ENCODE measurements around the gene NDUFS6. TPM values are rescaled to one million over a fixed set of nuclear protein-coding genes. Genes with fewer than 3 reads are reported as not detected.

Gene NDUFS6
- polyA plus RNA-seq, 2 of the 4 experiments (the other 2 are of a cell fraction): 76.0 to 192 TPM

GRCh38 chr5:1770443-1770802, 30.8 kb upstream of the NDUFS6 start:
- H3K27ac ChIP-seq: no peak overlapping the region

GRCh38 chr5:1771149-1772065, 29.8 kb upstream of the NDUFS6 start:
- ATAC-seq (peak; percentile 28 to 37; a peak in 3 of 6 replicates), DNase-seq (ENCODE audit: low read depth in 1 of 2, low spot score in 1 of 2) (no peak), FAIRE-seq (no peak)
- Histone ChIP-seq H3K4me3 (no peak overlapping the region), H3K9me3 (no peaks in the 10 kb centered on the region), H3K27ac (no peak overlapping the region), H3K4me1 (no peaks in the 10 kb centered on the region), H3K4me2 (no peak overlapping the region)
- TF ChIP-seq FOSL2 (IDR thresholded peaks at IDR 0.05): no peak
- no peak for TF ChIP-seq FOSL2 (CRISPR knock-in tag; IDR thresholded peaks at IDR 0.05)
- no peak for TF ChIP-seq RCOR1 (IDR thresholded peaks at IDR 0.05; ENCODE audit: low read depth, low read length)
- no peak for TF ChIP-seq POLR2A (IDR thresholded peaks at IDR 0.05; ENCODE audit: low read length)
- no peak for TF ChIP-seq NPAS2 (CRISPR knock-in tag; IDR thresholded peaks at IDR 0.05; ENCODE audit: borderline replicate concordance)
- no peak for TF ChIP-seq ZSCAN20 (CRISPR knock-in tag; IDR thresholded peaks at IDR 0.05)
- TF ChIP-seq KDM1A (IDR thresholded peaks at IDR 0.05; ENCODE audit: low read depth): no peak
- POLR2A ChIA-PET: no interaction called here
- CTCF ChIA-PET: interaction anchor here (1.2 to 4.1 kb wide), 3 partner anchors 8 to 268 kb away, joined by 4 to 21 read pairs (median 4); no protein-coding TSS in a partner anchor
- 18% methylated on average over 14 of the region's 20 CpGs for WGBS (ENCODE audit: missing lambda C conversion rate)

More at GRCh38 chr5:1770443-1770802, 30.8 kb upstream of the NDUFS6 start:
- CTCF ChIA-PET: interaction anchor here (1.2 to 1.6 kb wide), 2 partner anchors 9 to 269 kb away, joined by 4 read pairs; no protein-coding TSS in a partner anchor
- POLR2A ChIA-PET: no interaction called here
- H3K9me3 ChIP-seq: no peaks in the 10 kb centered on the region
- TF ChIP-seq NPAS2 (CRISPR knock-in tag; IDR thresholded peaks at IDR 0.05; ENCODE audit: borderline replicate concordance) (no peak), FOSL2 (IDR thresholded peaks at IDR 0.05) (no peak), FOSL2 (CRISPR knock-in tag; IDR thresholded peaks at IDR 0.05) (no peak)
- no peak overlapping the region for H3K4me2 ChIP-seq
- no peaks in the 10 kb centered on the region for H3K4me1 ChIP-seq
- H3K4me3 ChIP-seq: no peak overlapping the region
- DNase-seq (ENCODE audit: low read depth in 1 of 2, low spot score in 1 of 2): no peak
- no peak for FAIRE-seq
- 25% methylated on average over 6 of the region's 6 CpGs for WGBS (ENCODE audit: missing lambda C conversion rate)
- no peak for ATAC-seq

GRCh38 chr5:1772634-1773033, 28.6 kb upstream of the NDUFS6 start:
- Histone ChIP-seq H3K9me3 (no peaks in the 10 kb centered on the region), H3K27ac (no peak overlapping the region), H3K4me2 (no peak overlapping the region), H3K4me1 (no peaks in the 10 kb centered on the region), H3K4me3 (no peak overlapping the region)
- ChIA-PET POLR2A (no interaction called here), CTCF (interaction anchor here (0.7 to 4.1 kb wide), 5 partner anchors 9 to 103 kb away, joined by 3 to 21 read pairs (median 4); no protein-coding TSS in a partner anchor)
- FAIRE-seq (no peak), ATAC-seq (peak; percentile 81 to 88), DNase-seq (ENCODE audit: low read depth in 1 of 2, low spot score in 1 of 2) (peak; percentile 44 to 47)
- TF ChIP-seq RCOR1 (IDR thresholded peaks at IDR 0.05; ENCODE audit: low read depth, low read length) (no peak), RAD21 (conservative IDR thresholded peaks at IDR 0.05 in 1 of 2, IDR thresholded peaks at IDR 0.05 in 1 of 2) (0 out of 5 replicates have a peak, but pooled peaks of 1 of the 2 experiments have one; percentile 10), CBX2 (IDR thresholded peaks at IDR 0.05; ENCODE audit: borderline replicate concordance, low read depth) (no peak), TP53 (CRISPR knock-in tag; IDR thresholded peaks at IDR 0.05) (no peak), EP300 (IDR thresholded peaks at IDR 0.05) (no peak), HOXA7 (CRISPR knock-in tag; IDR thresholded peaks at IDR 0.05) (no peak), JUN (IDR thresholded peaks at IDR 0.05) (no peak)
- WGBS (ENCODE audit: missing lambda C conversion rate): 2% methylated on average over 5 of the region's 5 CpGs

GRCh38 chr5:1776831-1777230, 24.4 kb upstream of the NDUFS6 start:
- TF ChIP-seq ZNF302 (CRISPR knock-in tag; IDR thresholded peaks at IDR 0.05): no peak
- no peak for TF ChIP-seq ESRRA (IDR thresholded peaks at IDR 0.05; ENCODE audit: borderline replicate concordance, low read length)
- ChIA-PET POLR2A (no interaction called here), CTCF (interaction anchor here (1.2 to 1.6 kb wide), 2 partner anchors 12 to 13 kb away, joined by 3 to 7 read pairs; no protein-coding TSS in a partner anchor)
- Histone ChIP-seq H3K27ac (no peak overlapping the region), H3K9me3 (no peaks in the 10 kb centered on the region), H3K4me1 (no peaks in the 10 kb centered on the region), H3K4me2 (no peak overlapping the region), H3K4me3 (no peak overlapping the region)
- no peak for DNase-seq (ENCODE audit: low read depth in 1 of 2, low spot score in 1 of 2)
- ATAC-seq: no peak
- FAIRE-seq: no peak
- WGBS (ENCODE audit: missing lambda C conversion rate): 32% methylated on average over 4 of the region's 6 CpGs

All from A549 (cell line).